GM12878 (cell line): Measurements from ENCODE around the gene DIP2C. TPM values are rescaled to one million over a fixed set of nuclear protein-coding genes. Genes with fewer than 3 reads are reported as not detected.

ENCODE experiments used
- ATAC-seq: fragments of 200-7000 bp; cut with Tn5 transposase; 3 replicates; pipeline ENCODE4 v1.9.1; 2020; ENCODE audit warnings: mild to moderate bottlenecking, moderate library complexity
- BruUV-seq: library from RNA; stranded (reverse); fragments of 400-500 nt; replicated peaks from 2 replicates; lab custom pipeline; 2021; lab: Mats Ljungman, UMichigan
- CTCF ChIA-PET: fragments of 300-600 bp; sonication (Branson Sonifier 250); formaldehyde crosslinking; extraction: SDS; loops from one replicate; lab custom pipeline; 2021; ENCODE audit warnings: inconsistent platforms; lab: Yijun Ruan, JAX
- POLR2A ChIA-PET: fragments of 350-600 bp; formaldehyde crosslinking; extraction: SDS; loops from one replicate; lab custom pipeline; 2021; ENCODE audit warnings: inconsistent platforms; lab: Charles Lee
- RAD21 ChIA-PET: fragments of 300-600 bp; sonication (Branson Sonifier 250); formaldehyde crosslinking; loops from one replicate; lab custom pipeline; 2023; ENCODE audit warnings: antibody characterized with exemption; ENCODE audit not compliant: unreplicated experiment; lab: Charles Lee
- SMC1A ChIA-PET: fragments of 300-600 bp; sonication (Branson Sonifier 250); formaldehyde crosslinking; loops from one replicate; lab custom pipeline; 2023; ENCODE audit not compliant: unreplicated experiment, uncharacterized antibody; lab: Charles Lee
- DNase-seq: peaks from one replicate; pipeline ENCODE4 v3.0.0-alpha.2; 2011; ENCODE audit warnings: low read depth, low spot score
- FAIRE-seq: peaks from 3 replicates; lab custom pipeline; 2011; peaks lifted over from hg19 to GRCh38; lab: Jason Lieb, UNC
- H2AFZ ChIP-seq: 2 replicates; pipeline ENCODE4 v1.6.0; 2011; ENCODE audit warnings: low read depth, low read length, control low read depth; ENCODE audit not compliant: control insufficient read depth
- H3K27ac ChIP-seq: 2 replicates; pipeline ENCODE4 v1.5.1; 2011; ENCODE audit warnings: control low read depth; ENCODE audit not compliant: control insufficient read depth, insufficient read depth
- H3K27me3 ChIP-seq, 2 experiments: replicated peaks in 1 of 2; 2 replicates each; pipeline versions ENCODE4 v1.6.0 to v1.6.1; 2011; ENCODE audit warnings: low read length in 1 of 2; ENCODE audit not compliant: control insufficient read depth in 2 of 2, insufficient read depth in 2 of 2
- H3K36me3 ChIP-seq, 2 experiments: 2 replicates each; pipeline ENCODE4 v1.5.1; 2011; ENCODE audit warnings: low read length in 1 of 2; ENCODE audit not compliant: control insufficient read depth in 2 of 2, insufficient read depth in 2 of 2
- H3K4me1 ChIP-seq: 2 replicates; pipeline ENCODE4 v1.6.1; 2011; ENCODE audit warnings: mild to moderate bottlenecking, low read length, moderate library complexity, mixed read lengths; ENCODE audit not compliant: control insufficient read depth, insufficient read depth
- H3K4me2 ChIP-seq: 2 replicates; pipeline ENCODE4 v1.6.0; 2011; ENCODE audit warnings: control low read depth; ENCODE audit not compliant: control insufficient read depth, insufficient read depth
- H3K4me3 ChIP-seq: fragments of 200-600 bp; sonication (generic); 2 replicates; pipeline ENCODE4 v1.5.1; 2016
- H3K79me2 ChIP-seq: 2 replicates; pipeline ENCODE4 v1.6.0; 2011; ENCODE audit warnings: low read length; ENCODE audit not compliant: control insufficient read depth, insufficient read depth
- H3K9ac ChIP-seq: 2 replicates; pipeline ENCODE4 v1.8.0; 2011; ENCODE audit warnings: low read length, control low read depth, mixed read lengths; ENCODE audit not compliant: control insufficient read depth, insufficient read depth
- H3K9me3 ChIP-seq: replicated peaks from 3 replicates; pipeline ENCODE4 v1.5.1; 2011; ENCODE audit warnings: mild to moderate bottlenecking, low read length; ENCODE audit not compliant: control insufficient read depth, insufficient read depth
- H4K20me1 ChIP-seq: 2 replicates; pipeline ENCODE4 v1.6.0; 2011; ENCODE audit not compliant: control insufficient read depth, insufficient read depth
- BCL11A ChIP-seq: IDR thresholded peaks from 2 replicates; pipeline ENCODE4 v1.6.1; 2011; ENCODE audit warnings: low read depth, low read length
- CEBPB ChIP-seq, 2 experiments: fragments of 150-350 bp in 1 of 2; IDR thresholded peaks; 2 replicates each; pipeline ENCODE4 v1.6.1; 2012 to 2014; ENCODE audit warnings: low read depth in 2 of 2, low read length in 2 of 2, borderline replicate concordance in 1 of 2, inconsistent platforms in 1 of 2
- KLF5 ChIP-seq: fragments of 450-650 bp; IDR thresholded peaks from 2 replicates; pipeline ENCODE4 v1.6.1; 2014; ENCODE audit warnings: mild to moderate bottlenecking; ENCODE audit not compliant: partially characterized antibody
- NFYA ChIP-seq: IDR thresholded peaks from 2 replicates; pipeline ENCODE4 v1.6.1; 2011; ENCODE audit warnings: low read depth, mild to moderate bottlenecking, low read length, improper control_type of control experiment, borderline replicate concordance
- RCOR1 ChIP-seq: conservative IDR thresholded peaks from 2 replicates; pipeline ENCODE4 v1.6.1; 2012; ENCODE audit warnings: low read depth, low read length, improper control_type of control experiment
- SP1 ChIP-seq: IDR thresholded peaks from one replicate; pipeline ENCODE4 v1.6.1; 2011; ENCODE audit warnings: low read depth, low read length
- SUPT20H ChIP-seq: IDR thresholded peaks from 2 replicates; pipeline ENCODE4 v1.6.1; 2011; ENCODE audit warnings: low read depth, mild to moderate bottlenecking, low read length, moderate library complexity, borderline replicate concordance; ENCODE audit not compliant: control insufficient read depth
- WGBS: methylation state at CpG from one replicate; pipeline ENCODE4 v1.1.6; 2016; ENCODE audit warnings: low lambda C conversion rate; ENCODE audit not compliant: insufficient replicate concordance, insufficient coverage; ENCODE audit errors: missing lambda C conversion rate; 5-methylcytosine and 5-hydroxymethylcytosine counted together
- in situ Hi-C: fragments of 300-500 bp; cut with MboI; formaldehyde crosslinking; loops from 9 replicates; pipeline ENCODE4 v1.14.3; 2018; ENCODE audit warnings: mixed read lengths
- intact Hi-C: fragments of 100-400 bp; cut with micrococcal nuclease; formaldehyde crosslinking; loops from one replicate; pipeline ENCODE4 v1.14.2; 2022; ENCODE audit not compliant: unreplicated experiment
- polyA plus RNA-seq, 11 experiments: library from polyadenylated mRNA; depleted of rRNA in 4 of 11; unstranded in 6 of 11; stranded (reverse) in 5 of 11; fragments of >200 nt; fragmentation: Nextera tagmentation in 4 of 11; fragmentation: Illumina TruSeq in 1 of 11; extraction: Ambion mirVana in 4 of 11; extraction: Trizol in 1 of 11; gene quantifications; 1 replicate in 1 of 11; 2 replicates in 10 of 11; pipeline versions ENCODE4 v1.2.1 to v1.2.3, GENCODE V29; 2011 to 2016; ENCODE audit warnings: inconsistent platforms in 2 of 11, missing spikeins in 2 of 11, low read depth in 1 of 11
- total RNA-seq, 4 experiments: library from RNA; depleted of rRNA in 3 of 4; stranded (reverse); fragments of >200 nt in 3 of 4; fragmentation: Illumina TruSeq in 1 of 4; extraction: Trizol in 1 of 4; gene quantifications; 2 replicates each; pipeline versions ENCODE4 v1.2.1 to v1.2.3, GENCODE V29; 2013 to 2021
- TF ChIP-seq, protein P1 (sequence below): fragments of 450-650 bp; IDR thresholded peaks from 2 replicates; pipeline ENCODE4 v1.6.1; 2018; ENCODE audit warnings: borderline replicate concordance, mild to moderate bottlenecking; ENCODE audit not compliant: partially characterized antibody
- TF ChIP-seq, protein P2 (sequence below): fragments of 450-650 bp; IDR thresholded peaks from 2 replicates; pipeline ENCODE4 v1.6.1; 2016; ENCODE audit warnings: mild to moderate bottlenecking
- TF ChIP-seq, protein P3 (sequence below): IDR thresholded peaks from 2 replicates; pipeline ENCODE4 v1.6.1; 2012; ENCODE audit warnings: low read length, inconsistent platforms

The DIP2C gene
- total and polyA plus RNA-seq, 10 of the 15 experiments (the other 5 are each of a cell fraction or from before 2014, with no cell fraction given), result 0.01 to 0.10 (median 0.06) TPM

DNA sequence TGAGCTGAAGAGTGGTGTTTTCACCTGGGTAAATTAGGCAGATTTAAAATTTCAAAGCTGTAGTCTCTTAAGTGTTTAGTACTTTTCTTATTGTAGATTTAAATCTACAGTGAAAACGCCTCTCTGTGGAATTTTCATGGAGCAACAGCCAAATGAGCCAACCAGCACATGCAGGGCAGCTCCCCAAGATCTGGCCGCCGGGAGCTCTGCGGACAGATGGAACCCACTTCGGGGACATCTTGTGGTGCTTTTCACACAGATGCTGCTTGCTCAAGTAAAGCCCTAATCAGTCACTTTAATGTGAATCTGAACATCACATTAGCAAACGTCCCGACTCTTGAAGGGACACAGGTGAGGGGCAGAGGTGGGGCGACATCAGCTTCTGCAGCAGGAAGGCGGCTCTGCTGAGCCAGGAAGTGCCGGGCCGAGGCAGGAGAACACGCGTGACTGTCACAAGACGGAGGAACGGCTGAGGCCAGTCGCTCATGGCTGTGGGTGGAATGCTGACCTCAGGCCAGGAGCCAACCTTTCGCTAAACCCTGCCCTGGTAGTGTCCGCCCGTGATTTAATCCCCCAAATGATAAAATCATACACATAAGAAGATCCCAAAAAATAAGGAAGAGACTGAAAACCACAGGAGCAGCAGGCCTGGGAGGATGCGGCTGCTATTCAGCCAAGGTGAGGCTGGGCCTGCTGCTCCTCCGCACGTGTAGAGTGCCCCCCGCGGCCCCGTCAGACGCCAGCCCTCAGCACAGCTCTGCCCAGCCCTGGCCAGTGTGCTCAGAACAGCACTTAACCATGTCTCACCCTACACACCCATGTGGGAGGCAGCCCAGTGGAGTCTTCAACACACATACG lies 297.4 kb downstream of the DIP2C start:
- SMC1A ChIA-PET, result no interaction called here
- intact Hi-C loops (no loop called here), in situ Hi-C loops (no loop called here)
- FAIRE-seq (no peak), DNase-seq (no peak), ATAC-seq (no peak)
- RAD21 ChIA-PET, result no interaction called here
- Histone ChIP-seq H4K20me1 (no peaks in the 10 kb centered on the region), H3K4me2 (no peak overlapping the region), H3K9ac (no peak overlapping the region), H2AFZ (no peak overlapping the region), H3K27me3 (no peaks in the 10 kb centered on the region; a peak in 1 of 4 replicates), H3K4me3 (no peak overlapping the region), H3K79me2 (no peaks in the 10 kb centered on the region), H3K36me3 (no peaks in the 10 kb centered on the region), H3K27ac (no peak overlapping the region), H3K4me1 (no peaks in the 10 kb centered on the region), H3K9me3 (no peaks in the 10 kb centered on the region)
- CTCF ChIA-PET, result no interaction called here
- WGBS, result 82% methylated on average over 27 of the region's 27 CpGs
- POLR2A ChIA-PET, result no interaction called here
- TF ChIP-seq BCL11A (no peak), CEBPB (IDR thresholded peaks at IDR 0.05; ENCODE audit: borderline replicate concordance in 1 of 2, low read depth in 2 of 2, low read length in 2 of 2) (no peak), NFYA (no peak), KLF5 (no peak), SP1 (no peak), RCOR1 (no peak), SUPT20H (no peak)
- TF ChIP-seq, protein P1, sequence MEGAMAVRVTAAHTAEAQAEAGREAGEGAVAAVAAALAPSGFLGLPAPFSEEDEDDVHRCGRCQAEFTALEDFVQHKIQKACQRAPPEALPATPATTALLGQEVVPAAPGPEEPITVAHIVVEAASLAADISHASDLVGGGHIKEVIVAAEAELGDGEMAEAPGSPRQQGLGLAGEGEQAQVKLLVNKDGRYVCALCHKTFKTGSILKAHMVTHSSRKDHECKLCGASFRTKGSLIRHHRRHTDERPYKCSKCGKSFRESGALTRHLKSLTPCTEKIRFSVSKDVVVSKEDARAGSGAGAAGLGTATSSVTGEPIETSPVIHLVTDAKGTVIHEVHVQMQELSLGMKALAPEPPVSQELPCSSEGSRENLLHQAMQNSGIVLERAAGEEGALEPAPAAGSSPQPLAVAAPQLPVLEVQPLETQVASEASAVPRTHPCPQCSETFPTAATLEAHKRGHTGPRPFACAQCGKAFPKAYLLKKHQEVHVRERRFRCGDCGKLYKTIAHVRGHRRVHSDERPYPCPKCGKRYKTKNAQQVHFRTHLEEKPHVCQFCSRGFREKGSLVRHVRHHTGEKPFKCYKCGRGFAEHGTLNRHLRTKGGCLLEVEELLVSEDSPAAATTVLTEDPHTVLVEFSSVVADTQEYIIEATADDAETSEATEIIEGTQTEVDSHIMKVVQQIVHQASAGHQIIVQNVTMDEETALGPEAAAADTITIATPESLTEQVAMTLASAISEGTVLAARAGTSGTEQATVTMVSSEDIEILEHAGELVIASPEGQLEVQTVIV, result no peak
- TF ChIP-seq, protein P2, sequence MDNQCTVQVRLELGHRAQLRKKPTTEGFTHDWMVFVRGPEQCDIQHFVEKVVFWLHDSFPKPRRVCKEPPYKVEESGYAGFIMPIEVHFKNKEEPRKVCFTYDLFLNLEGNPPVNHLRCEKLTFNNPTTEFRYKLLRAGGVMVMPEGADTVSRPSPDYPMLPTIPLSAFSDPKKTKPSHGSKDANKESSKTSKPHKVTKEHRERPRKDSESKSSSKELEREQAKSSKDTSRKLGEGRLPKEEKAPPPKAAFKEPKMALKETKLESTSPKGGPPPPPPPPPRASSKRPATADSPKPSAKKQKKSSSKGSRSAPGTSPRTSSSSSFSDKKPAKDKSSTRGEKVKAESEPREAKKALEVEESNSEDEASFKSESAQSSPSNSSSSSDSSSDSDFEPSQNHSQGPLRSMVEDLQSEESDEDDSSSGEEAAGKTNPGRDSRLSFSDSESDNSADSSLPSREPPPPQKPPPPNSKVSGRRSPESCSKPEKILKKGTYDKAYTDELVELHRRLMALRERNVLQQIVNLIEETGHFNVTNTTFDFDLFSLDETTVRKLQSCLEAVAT, result no peak
- TF ChIP-seq, protein P3, sequence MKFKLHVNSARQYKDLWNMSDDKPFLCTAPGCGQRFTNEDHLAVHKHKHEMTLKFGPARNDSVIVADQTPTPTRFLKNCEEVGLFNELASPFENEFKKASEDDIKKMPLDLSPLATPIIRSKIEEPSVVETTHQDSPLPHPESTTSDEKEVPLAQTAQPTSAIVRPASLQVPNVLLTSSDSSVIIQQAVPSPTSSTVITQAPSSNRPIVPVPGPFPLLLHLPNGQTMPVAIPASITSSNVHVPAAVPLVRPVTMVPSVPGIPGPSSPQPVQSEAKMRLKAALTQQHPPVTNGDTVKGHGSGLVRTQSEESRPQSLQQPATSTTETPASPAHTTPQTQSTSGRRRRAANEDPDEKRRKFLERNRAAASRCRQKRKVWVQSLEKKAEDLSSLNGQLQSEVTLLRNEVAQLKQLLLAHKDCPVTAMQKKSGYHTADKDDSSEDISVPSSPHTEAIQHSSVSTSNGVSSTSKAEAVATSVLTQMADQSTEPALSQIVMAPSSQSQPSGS, result no peak
- no TSS peak for BruUV-seq
